Islet of Langerhans (tissue), 1 donor: ENCODE data around the gene F2RL1.
"Not testable (repeated sequence)": the region's sequence is repeated elsewhere in the genome, so short reads cannot be mapped to it uniquely, and the experiment has no call there.

Experiments used
- FAIRE-seq: peaks from one replicate; lab custom pipeline; 2011; peaks lifted over from hg19 to GRCh38; lab: Jason Lieb, UNC

The F2RL1 gene

GRCh38 chr5:76851728-76852369 is 33.0 kb downstream of the F2RL1 start:
- no peak for FAIRE-seq

- no peak for FAIRE-seq
Observed at GRCh38 chr5:76852772-76853171, 33.9 kb downstream of the F2RL1 start.

GRCh38 chr5:76853741-76854140 is 34.9 kb downstream of the F2RL1 start:
- FAIRE-seq = not testable (repeated sequence)

GRCh38 chr5:76854644-76855043 is 35.8 kb downstream of the F2RL1 start:
- no peak for FAIRE-seq

- FAIRE-seq = not testable (repeated sequence)
Observed at GRCh38 chr5:76855501-76855900, 36.7 kb downstream of the F2RL1 start.

GRCh38 chr5:76855961-76856360 is 37.1 kb downstream of the F2RL1 start:
- no peak for FAIRE-seq

GRCh38 chr5:76856800-76857199 is 38.0 kb downstream of the F2RL1 start:
- not testable (repeated sequence) for FAIRE-seq

- FAIRE-seq = no peak
Observed at GRCh38 chr5:76859591-76860247, 40.9 kb downstream of the F2RL1 start.

- FAIRE-seq = no peak
Observed at GRCh38 chr5:76861612-76862011, 42.8 kb downstream of the F2RL1 start.

GRCh38 chr5:76863001-76863400 is 44.2 kb downstream of the F2RL1 start:
- no peak for FAIRE-seq

- no peak for FAIRE-seq
Observed at GRCh38 chr5:76866503-76866902, 47.7 kb downstream of the F2RL1 start.

- no peak for FAIRE-seq
Observed at GRCh38 chr5:76867038-76867437, 48.2 kb downstream of the F2RL1 start.

- FAIRE-seq = peak; percentile 97
Observed at GRCh38 chr5:76867827-76868693, 49.2 kb downstream of the F2RL1 start.

GRCh38 chr5:76870046-76870445 is 51.2 kb downstream of the F2RL1 start:
- FAIRE-seq = no peak

GRCh38 chr5:76874088-76874581 is 55.3 kb downstream of the F2RL1 start:
- FAIRE-seq = peak; percentile 93
